VCaP (cell line): Measurements from ENCODE around the gene MOB3A.

Source experiments
- H3K27ac ChIP-seq: fragments of 450-650 bp; 2 replicates; pipeline ENCODE4 v1.5.1; 2017
- CTCF ChIP-seq: fragments of 450-650 bp; conservative IDR thresholded peaks from 2 replicates; pipeline ENCODE4 v1.5.1; 2017; ENCODE audit warnings: mild to moderate bottlenecking, moderate library complexity

The MOB3A gene

GRCh38 chr19:2109046-2109864 is 13.1 kb upstream of the MOB3A start:
- no peak overlapping the region for H3K27ac ChIP-seq
- no peak for TF ChIP-seq CTCF

DNA sequence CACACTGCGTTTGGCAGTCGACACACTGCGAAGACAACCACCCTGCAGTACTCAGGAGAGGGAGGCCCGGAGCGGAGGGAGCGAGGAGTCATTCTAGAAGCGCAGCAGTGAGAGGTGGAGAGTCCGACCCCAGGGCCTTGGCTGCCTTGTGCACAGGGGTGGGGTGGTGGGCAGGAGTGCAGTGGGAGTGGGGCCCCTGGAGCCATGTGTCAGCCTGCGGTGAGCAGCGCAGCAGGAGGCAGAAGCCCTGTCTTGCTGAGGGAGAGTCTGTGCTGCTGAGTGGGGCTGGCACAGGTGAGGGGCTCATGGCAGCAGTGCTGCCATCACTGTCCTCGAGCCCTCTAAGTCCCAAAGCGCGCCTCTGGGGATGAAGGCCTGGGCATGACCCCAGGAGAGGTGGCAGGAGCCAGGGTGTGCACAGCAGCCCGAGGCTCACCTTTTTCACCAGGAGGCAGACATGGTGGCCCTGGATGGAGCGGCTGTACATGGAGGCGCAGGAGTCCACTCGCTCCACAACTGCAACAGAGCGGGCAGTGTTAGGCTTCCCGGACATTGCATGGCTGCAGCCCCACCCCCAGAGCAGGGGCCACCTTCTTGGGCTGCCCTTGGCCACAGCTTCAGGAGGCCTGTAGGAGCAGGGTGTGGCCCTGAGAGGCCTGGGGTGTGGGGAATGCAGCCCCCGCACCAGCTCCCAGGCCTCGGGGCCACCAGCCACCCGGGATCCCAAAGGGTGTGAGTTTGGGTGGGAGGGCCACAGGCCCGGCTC is 12.3 kb upstream of the MOB3A start:
- no peak overlapping the region for H3K27ac ChIP-seq
- no peak for TF ChIP-seq CTCF

DNA sequence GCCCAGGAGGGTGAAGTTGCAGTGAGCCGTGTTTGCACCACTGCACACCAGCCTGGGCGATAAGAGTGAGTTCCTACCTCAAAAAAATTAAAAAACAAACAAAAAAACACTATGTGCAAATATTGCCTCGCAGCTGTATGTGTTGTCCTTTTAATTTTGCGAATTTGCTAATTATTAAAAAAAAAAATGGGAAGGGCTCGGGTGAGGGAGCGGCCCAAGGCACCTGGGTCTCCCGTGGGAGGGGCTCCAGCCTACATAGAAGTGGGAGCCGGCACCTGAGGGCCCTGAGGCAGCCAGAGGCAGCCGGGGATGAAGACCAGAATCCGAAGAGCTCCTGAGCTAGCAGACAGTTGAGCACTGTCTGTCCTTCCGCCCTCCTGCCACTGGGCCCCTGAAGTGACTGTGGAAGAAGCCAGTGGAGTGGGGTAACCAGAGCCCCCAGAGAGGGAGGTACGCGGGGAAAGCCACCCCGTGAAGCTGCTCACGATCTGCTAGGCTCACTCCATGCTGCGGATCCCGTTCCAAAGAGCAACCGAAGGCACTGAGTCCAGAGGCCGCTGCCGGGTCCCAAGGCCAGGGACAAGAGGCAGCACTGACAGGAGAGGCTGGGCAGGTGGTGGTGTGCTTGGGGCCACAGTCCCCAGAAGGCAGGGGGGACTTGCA is 7.0 kb upstream of the MOB3A start:
- TF ChIP-seq CTCF: no peak
- no peak overlapping the region for H3K27ac ChIP-seq

DNA sequence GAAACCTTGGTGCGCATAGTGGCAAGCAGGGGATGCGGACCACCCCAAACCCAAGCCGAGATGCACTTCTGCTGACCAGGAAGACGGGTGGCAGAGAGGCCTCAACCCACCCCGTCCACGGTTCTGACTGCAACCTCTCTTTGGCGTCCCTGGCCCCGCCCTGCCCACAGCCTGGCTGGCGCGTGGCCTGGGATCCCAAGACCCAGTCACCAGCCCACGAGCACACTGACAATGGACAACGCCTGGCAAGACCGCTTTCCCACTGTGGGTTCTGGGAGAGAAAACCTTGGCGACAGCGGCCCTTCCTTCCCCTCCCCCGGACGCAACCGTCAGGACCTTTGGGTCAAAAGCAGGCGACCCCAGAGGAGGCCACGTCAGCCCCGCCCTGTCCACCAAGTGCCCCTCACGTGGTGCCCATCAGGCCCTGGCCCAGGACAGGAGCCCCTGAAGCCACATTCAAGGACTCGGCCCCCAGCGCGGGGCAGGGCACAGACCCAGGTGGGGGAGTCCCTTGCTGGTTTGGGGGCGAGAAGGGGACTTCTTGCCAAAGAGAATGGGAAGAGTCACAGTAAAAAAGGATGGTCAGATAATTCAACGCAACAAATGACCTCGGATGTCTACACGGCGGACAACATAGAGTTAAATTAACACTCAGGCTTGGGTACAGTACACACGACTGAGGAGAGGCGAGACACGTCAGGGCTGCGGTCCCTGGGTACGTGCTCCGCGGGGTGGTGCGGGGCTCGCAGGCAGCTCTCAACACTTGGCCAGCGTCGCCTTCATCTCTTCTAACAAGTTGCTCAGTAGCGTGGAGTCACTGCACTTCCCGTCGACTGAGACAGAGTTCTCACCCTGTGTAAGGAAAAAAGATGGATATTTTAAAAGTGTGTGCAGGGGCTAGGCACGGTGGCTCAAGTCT is 5.5 kb upstream of the MOB3A start:
- no peak overlapping the region for H3K27ac ChIP-seq
- no peak for TF ChIP-seq CTCF

DNA sequence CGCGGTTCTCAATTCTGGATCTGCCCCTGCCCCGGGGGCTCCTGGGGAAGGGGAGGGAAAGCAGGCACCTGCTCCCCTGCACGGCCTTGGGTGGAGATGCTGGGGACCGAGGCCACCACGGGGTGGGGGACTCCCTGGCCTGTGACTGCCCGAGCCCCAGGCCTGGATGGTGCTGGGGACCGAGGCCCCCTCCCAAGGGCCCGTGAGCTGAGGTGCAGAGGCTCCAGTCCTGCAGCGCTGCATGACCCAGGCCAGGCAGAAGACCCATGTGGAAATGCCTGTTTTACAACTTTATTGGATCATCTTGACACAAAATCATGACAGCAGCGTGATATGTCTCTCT is 4.6 kb upstream of the MOB3A start:
- H3K27ac ChIP-seq: no peak overlapping the region
- no peak for TF ChIP-seq CTCF

- no peak for TF ChIP-seq CTCF
- no peak overlapping the region for H3K27ac ChIP-seq
Measured at GRCh38 chr19:2099937-2100718, 4.0 kb upstream of the MOB3A start.
